ENCODE results near the gene ACKR3. TPM values are rescaled to one million over a fixed set of nuclear protein-coding genes. Genes with fewer than 3 reads are reported as not detected.

The ACKR3 gene
- total RNA-seq, 1 experiment from 2014 or later: not detected

GRCh38 chr2:236616031-236616430 lies 46.4 kb downstream of the ACKR3 start:
- no TSS peak for BruUV-seq (replicated peaks)
- no peak overlapping the region for H3K4me3 ChIP-seq (ENCODE audit: low read depth in 2 of 2, low read length in 2 of 2)
- intact Hi-C loops (cut with micrococcal nuclease; ENCODE audit: unreplicated experiment): no loop called here
- ATAC-seq (no peak), DNase-seq (ENCODE audit: low read depth, low spot score) (no peak)
- TF ChIP-seq REST (IDR thresholded peaks at IDR 0.05; ENCODE audit: insufficient read depth in 1 of 2, low read depth in 2 of 2, low read length in 1 of 2) (no peak), SIN3A (IDR thresholded peaks at IDR 0.05; ENCODE audit: borderline replicate concordance, insufficient read depth, low read depth, low read length) (no peak), POLR2AphosphoS5 (IDR thresholded peaks at IDR 0.05; ENCODE audit: low read depth, low read length) (no peak), CTCF (IDR thresholded peaks at IDR 0.05) (no peak), TCF7L2 (IDR thresholded peaks at IDR 0.05; ENCODE audit: low read depth, low read length) (no peak)
- H3K4me1 ChIP-seq (ENCODE audit: control insufficient read depth, insufficient read depth, low read length): no peaks in the 10 kb centered on the region; the same call in 1 of the 2 replicates
- H3K36me3 ChIP-seq (ENCODE audit: control insufficient read depth, insufficient read depth, low read length): no peaks in the 10 kb centered on the region
- H3K9me3 ChIP-seq (ENCODE audit: control insufficient read depth, insufficient read depth, low read depth, low read length): no peaks in the 10 kb centered on the region
- CTCF ChIA-PET: no interaction called here
- in situ Hi-C loops (cut with HindIII; ENCODE audit: low pct_unique_long_range_greater_than_20kb, low sequenced_read_pairs): no loop called here
- H3K27ac ChIP-seq (ENCODE audit: low read length): no peak overlapping the region
- H3K27me3 ChIP-seq (ENCODE audit: control insufficient read depth, insufficient read depth, low read length): peaks cover 40% of the 10 kb centered on the region
- POLR2A ChIA-PET: no interaction called here

GRCh38 chr2:236616624-236617023 lies 47.0 kb downstream of the ACKR3 start:
- no peak for TF ChIP-seq CTCF (IDR thresholded peaks at IDR 0.05)
- no peak for TF ChIP-seq REST (IDR thresholded peaks at IDR 0.05; ENCODE audit: insufficient read depth in 1 of 2, low read depth in 2 of 2, low read length in 1 of 2)
- no peak for TF ChIP-seq TCF7L2 (IDR thresholded peaks at IDR 0.05; ENCODE audit: low read depth, low read length)
- no peak for TF ChIP-seq SIN3A (IDR thresholded peaks at IDR 0.05; ENCODE audit: borderline replicate concordance, insufficient read depth, low read depth, low read length)
- TF ChIP-seq POLR2AphosphoS5 (IDR thresholded peaks at IDR 0.05; ENCODE audit: low read depth, low read length): no peak
- BruUV-seq (replicated peaks): no TSS peak
- CTCF ChIA-PET: no interaction called here
- POLR2A ChIA-PET: no interaction called here
- H3K27ac ChIP-seq (ENCODE audit: low read length): no peak overlapping the region
- DNase-seq (ENCODE audit: low read depth, low spot score) (no peak), ATAC-seq (no peak)
- no peaks in the 10 kb centered on the region; the same call in 1 of the 2 replicates for H3K4me1 ChIP-seq (ENCODE audit: control insufficient read depth, insufficient read depth, low read length)
- no peak overlapping the region for H3K4me3 ChIP-seq (ENCODE audit: low read depth in 2 of 2, low read length in 2 of 2)
- no peaks in the 10 kb centered on the region for H3K36me3 ChIP-seq (ENCODE audit: control insufficient read depth, insufficient read depth, low read length)
- intact Hi-C loops (cut with micrococcal nuclease; ENCODE audit: unreplicated experiment): no loop called here
- H3K9me3 ChIP-seq (ENCODE audit: control insufficient read depth, insufficient read depth, low read depth, low read length): no peaks in the 10 kb centered on the region
- peaks cover 39% of the 10 kb centered on the region for H3K27me3 ChIP-seq (ENCODE audit: control insufficient read depth, insufficient read depth, low read length)
- in situ Hi-C loops (cut with HindIII; ENCODE audit: low pct_unique_long_range_greater_than_20kb, low sequenced_read_pairs): no loop called here
